ENCODE data around the gene GABARAP.

- no peak for TF ChIP-seq CTCF (IDR thresholded peaks at IDR 0.05; ENCODE audit: insufficient read depth, low read length, poor library complexity, severe bottlenecking)
- no peak for TF ChIP-seq EZH2phosphoT487 (conservative IDR thresholded peaks at IDR 0.05; ENCODE audit: low read length)
Observed at GRCh38 chr17:7239091-7240027, 2.9 kb downstream of the GABARAP start, which contains the start of gene PHF23.
